GM19395 (cell line): ENCODE data around the gene KIF9.
"Not testable (repeated sequence)": the region's sequence is repeated elsewhere in the genome, so short reads cannot be mapped to it uniquely, and the experiment has no call there.

Source experiments
- ATAC-seq: cut with Tn5 transposase; IDR thresholded peaks from one replicate; pipeline ENCODE4 v1.9.1; 2021; ENCODE audit warnings: mild to moderate bottlenecking, moderate library complexity; ENCODE audit not compliant: unreplicated experiment

KIF9 gene

DNA sequence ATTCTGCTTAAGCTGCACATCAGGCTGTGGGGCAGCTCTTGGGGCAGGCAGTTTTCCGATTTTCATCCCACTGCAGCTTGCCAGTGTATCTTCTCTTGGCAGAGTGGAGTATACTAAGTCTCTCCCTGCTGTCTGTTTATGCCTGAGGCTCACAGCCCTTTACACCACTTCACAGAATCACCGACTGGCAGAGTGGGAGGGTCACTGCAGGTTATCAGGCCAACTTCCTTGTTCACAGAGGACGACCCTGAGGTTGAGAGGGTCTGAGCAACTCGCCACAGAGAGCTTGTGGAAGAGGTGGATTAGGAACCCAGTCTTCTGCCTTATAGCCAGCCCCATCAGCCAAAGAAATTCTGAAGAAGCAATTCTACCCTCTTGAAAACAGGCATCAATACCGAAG is 30.9 kb downstream of the KIF9 start:
- no peak for ATAC-seq

DNA sequence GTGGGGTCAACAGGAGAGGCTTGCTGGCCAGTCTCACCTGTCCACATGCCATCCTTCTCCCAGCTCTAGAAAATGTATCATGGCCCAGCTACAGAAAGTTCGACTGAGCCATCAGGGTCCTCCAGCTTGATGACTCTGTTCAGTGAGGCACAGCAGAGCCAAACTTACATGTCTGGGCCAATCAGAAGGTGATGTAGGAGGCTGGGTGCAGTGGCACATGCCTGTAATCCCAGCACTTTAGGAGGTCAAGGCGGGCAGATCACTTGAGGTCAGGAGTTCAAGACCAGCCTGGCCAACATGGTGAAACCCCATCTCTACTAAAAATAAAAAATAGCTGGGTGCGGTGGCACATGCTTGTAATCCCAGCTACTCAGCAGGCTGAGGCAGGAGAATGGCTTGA is 31.5 kb downstream of the KIF9 start:
- not testable (repeated sequence) for ATAC-seq

GRCh38 chr3:47250309-47251060 is 32.1 kb downstream of the KIF9 start:
- no peak for ATAC-seq

GRCh38 chr3:47247131-47248064 is 35.2 kb downstream of the KIF9 start:
- no peak for ATAC-seq

DNA sequence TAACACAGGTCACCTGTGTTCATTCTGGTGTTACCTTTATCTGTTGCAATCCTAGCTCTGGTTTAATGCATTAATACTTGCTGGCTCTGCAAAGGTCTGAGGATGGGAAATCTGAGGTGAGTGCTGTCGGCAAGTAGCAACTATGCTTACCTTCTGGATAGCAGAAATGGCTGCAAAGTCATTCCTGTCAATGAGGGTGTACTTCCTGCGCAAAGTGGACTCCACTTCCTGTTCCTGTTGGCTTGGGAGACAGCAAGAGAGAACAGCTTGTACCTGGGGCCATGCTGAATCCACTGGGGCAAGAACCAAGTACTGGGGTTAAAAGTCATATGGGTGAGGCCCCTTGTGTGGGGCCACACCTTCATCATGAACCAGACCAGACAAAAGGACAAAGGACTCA is 37.3 kb downstream of the KIF9 start:
- ATAC-seq: no peak

DNA sequence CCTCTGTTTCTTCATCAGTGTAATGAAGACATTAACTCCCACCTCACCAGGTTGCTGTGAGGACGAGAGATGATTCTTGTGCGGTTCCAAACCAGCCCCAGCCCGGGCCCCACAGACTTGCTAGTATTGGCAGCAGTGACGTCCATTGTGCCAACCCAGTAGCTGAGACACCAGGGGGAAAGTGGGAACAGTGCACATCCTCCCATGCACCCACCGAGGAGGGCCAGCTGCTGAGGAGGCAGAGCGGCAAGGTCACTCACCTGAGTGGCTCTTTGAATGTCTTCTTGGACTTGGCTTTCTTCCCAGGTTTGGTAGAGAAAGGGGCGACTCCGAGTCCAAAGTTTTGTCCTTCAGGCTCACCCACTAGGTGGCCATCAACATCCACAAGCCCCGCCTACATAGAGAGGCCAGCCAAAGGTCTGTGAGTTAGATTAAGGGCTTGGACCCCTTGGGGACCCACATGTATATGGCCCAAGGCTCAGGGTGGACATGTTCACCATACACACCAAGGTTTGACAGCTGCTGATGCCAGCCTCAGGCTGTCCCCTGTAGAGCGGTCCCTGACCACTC is 38.0 kb downstream of the KIF9 start:
- ATAC-seq: no peak

DNA sequence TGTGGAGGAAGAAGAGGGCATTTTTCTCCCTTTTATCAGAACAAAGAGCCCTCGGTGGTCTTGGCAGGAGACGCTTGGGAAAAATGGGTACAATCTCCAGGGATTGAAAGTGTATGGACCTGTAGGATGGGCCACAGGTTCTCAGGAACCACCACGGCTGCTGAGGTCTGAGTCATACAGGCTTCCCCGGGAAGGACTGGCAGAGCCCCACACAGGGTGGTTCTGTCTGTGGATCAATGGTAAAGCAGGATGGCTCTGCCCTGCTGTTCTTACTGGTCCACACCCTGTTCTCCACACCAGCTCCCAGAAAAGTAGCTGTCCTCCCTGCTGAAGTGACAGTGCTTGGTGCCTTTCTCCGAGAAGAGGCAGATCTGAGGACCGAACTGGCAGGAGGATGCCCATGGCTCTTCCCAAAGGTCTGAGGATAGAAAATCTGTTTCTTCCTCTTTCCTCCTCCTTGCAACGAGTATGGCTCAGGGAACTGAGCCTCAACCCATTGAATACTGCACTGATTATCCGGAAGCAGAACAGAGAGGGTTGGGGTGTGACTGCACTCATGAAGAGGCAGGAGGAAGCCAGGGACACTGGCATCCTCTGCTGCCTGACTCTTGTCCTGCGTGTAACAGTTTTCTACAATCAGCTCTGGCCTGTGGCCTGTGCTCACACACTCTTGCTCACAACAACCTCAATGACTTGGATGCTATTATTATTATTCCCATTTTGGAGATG is 39.0 kb downstream of the KIF9 start:
- ATAC-seq: no peak

- ATAC-seq: no peak
Observed at GRCh38 chr3:47239929-47240328, 42.7 kb downstream of the KIF9 start.

DNA sequence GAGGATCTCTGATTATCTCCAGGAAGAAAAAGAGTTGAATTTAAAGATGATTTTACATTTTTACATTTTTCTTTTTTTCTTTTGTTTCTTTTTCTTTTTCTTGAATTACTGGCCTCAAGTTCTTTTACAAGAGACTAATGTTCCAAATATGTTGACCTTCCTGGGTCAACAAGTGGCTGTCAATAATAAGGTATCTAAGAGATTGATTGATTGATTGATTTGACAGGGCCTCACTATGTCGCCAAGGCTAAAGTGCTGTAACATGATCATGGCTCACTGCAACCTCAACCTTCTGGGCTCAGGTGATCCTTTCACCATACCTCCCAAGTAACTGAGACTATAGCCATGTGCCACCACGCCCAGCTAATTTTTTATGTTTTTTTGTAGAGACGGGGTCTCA is 44.6 kb downstream of the KIF9 start:
- no peak for ATAC-seq

- ATAC-seq: peak; percentile 68
Observed at GRCh38 chr3:47228088-47228487, 54.5 kb downstream of the KIF9 start.

DNA sequence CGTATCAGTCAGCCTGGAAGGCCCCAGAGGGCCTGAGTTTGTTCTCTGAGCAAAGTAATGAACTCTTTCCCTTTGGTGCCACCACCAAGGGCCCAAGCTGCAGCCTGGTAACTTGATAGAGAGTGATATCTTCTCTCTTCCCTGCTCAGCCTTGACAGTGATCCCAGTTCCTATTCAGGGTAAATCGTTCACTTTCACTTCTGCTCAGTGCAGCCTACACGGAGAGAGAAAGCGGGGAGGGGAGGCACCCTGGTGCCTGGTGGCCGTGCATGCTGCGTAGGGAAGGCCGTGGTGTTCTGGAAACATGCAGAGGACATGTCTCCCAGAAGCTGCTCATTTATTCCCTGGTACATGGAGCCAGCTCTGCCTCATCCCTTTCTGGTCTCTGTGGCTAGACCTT is 54.9 kb downstream of the KIF9 start:
- peak; percentile 77 for ATAC-seq

GRCh38 chr3:47225310-47225906 is 57.2 kb downstream of the KIF9 start:
- peak; percentile 54 for ATAC-seq

- ATAC-seq: no peak
Observed at GRCh38 chr3:47223755-47224154, 58.8 kb downstream of the KIF9 start.

DNA sequence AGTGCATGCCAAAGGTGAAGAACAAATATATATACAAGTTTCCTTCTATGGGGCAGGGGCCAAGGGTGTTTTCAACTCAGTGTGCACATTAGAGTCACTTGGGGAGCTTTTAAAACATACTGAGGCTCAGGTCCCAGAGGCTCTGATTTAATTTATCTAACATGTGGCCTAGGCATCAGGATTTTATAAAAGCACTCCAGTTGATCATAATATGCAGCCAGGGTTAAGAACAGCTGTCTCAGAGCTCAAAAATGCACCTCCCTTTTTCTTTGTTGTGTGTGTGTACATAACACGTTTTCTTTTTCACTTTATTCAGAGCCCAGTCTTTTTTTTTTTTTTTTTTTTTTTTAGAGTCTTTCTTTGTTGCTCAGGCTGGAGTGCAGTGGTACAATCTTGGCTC is 60.8 kb downstream of the KIF9 start:
- ATAC-seq: no peak

DNA sequence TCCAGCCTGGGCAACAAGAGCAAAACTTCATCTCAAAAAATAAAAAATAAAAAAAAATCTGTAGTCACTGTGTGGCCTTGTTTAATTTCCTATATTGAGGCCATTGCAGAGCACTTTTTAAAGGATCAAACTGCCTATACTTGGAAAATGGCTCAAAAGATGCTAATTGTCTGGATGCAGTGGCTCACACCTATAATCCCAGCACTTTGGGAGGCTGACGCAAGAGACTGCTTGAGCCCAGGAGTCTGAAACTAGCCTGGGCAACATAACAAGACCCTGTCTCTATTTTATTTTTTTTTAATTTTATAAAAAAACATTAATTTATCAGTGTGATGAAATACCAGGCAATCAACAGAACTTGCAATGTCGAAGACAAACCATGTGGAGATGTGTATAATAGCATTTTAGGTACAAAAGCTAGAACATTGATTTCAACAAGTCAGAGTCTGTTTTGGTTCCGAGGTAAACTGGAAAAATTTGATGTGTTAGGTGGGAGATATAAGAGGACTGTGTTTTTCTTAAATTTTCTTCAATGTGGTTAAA is 71.7 kb downstream of the KIF9 start:
- ATAC-seq: no peak

GRCh38 chr3:47206022-47206421 is 76.6 kb downstream of the KIF9 start:
- not testable (repeated sequence) for ATAC-seq

DNA sequence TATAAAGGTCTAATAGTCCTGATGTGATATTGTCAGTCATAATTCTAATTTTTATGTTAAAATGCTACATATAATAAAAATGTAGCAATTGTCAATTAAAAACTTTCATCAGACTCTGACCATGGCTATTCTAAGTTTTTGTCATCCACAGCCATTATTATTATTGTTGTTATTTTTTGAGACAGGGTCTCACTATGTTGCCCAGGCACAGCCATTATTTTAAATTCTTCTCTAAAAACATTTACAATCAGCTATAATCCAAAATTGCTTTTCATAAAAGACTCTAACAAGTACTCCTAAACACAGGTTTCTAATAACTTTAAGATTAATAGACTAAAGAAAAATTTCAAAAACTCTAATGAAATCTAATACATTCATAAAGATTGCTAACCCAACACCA is 77.7 kb downstream of the KIF9 start:
- ATAC-seq: no peak

- ATAC-seq: no peak
Observed at GRCh38 chr3:47202542-47202941, 80.1 kb downstream of the KIF9 start.

- ATAC-seq: no peak
Observed at GRCh38 chr3:47197287-47197686, 85.3 kb downstream of the KIF9 start.

- ATAC-seq: no peak
Observed at GRCh38 chr3:47194994-47195393, 87.6 kb downstream of the KIF9 start.
